NCI-H2107 treated with DMSO at 0.1 percent for 48 hours (cell line): ENCODE data around the gene TTC5.
"Not testable (repeated sequence)": the region's sequence is repeated elsewhere in the genome, so short reads cannot be mapped to it uniquely, and the experiment has no call there.

ENCODE experiments used
- DNase-seq: peaks from one replicate; lab custom pipeline; 2025; ENCODE audit not compliant: unreplicated experiment; lab: John Stamatoyannopoulos, UW

Gene TTC5

GRCh38 chr14:20306079-20306423, 300 bp upstream of the TTC5 start:
- DNase-seq, result no peak

DNA sequence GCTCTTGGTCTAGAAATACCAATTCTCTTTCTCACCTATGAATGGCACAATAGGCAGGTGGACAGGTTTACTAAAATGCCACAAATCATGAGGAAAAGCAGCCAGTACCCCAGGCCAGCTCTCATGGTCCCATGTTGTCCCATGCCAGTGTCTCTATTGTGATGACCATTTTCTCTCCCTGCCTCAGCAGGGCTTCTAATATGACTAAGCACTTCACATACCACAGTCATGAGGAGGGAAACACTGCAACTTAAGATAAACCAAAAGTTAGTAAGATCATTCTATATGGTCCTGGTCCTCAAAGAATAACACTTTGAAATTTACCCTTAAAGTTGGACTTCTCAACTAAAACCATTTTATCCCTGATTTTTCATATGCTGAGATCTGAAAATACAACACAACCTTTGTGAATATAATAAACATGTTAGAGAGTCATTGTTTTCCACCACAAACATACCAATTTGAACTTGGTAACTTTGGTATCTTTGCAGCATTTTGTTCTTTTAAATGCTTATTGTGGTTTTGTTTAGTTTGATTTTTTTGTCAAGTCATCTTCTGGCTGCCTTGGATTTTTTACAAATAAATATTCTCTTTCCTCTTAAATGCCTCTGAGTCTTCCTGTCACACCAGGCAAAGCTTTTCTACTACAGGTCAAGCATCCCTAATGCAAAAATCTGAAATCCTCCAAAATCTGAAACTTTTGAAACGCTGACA, 3.6 kb downstream of the TTC5 start:
- DNase-seq, result no peak

GRCh38 chr14:20295067-20295466, 10.7 kb downstream of the TTC5 start:
- DNase-seq, result no peak

DNA sequence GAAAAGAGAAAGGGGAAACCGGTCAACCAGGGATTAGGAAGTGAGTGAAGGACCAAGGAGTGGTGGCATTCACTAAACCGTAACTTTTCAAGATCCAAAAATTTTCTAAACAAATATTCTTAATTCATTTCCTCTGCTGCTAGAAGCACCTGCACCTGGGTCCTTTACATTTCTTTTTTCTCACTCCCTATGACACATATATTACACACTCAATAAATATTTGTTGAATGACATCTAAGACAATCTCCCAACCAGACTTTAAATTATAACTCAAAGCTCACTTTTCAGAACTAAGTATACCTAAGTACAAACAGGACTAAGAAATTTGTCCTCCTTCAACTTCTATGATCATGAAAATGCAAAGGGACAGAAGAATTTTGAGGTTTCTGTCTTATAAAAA, 11.1 kb downstream of the TTC5 start:
- no peak for DNase-seq

GRCh38 chr14:20281998-20282397, 23.8 kb downstream of the TTC5 start:
- not testable (repeated sequence) for DNase-seq

DNA sequence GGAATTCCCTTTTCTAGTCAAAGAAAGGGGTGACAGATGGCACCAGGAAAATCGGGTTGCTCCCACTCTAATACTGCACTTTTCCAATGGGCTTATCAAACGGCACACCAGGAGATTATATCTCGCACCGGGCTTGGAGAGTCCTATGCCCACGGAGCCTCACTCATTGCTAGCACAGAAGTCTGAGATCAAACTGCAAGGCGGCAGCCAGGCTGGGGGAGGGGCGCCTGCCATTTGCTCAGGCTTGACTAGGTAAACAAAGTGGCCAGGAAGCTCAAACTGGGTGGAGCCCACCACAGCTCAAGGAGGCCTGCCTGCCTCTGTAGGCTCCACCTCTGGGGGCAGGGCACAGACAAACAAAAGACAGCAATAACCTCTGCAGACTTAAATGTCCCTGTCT, 25.5 kb downstream of the TTC5 start:
- not testable (repeated sequence) for DNase-seq

DNA sequence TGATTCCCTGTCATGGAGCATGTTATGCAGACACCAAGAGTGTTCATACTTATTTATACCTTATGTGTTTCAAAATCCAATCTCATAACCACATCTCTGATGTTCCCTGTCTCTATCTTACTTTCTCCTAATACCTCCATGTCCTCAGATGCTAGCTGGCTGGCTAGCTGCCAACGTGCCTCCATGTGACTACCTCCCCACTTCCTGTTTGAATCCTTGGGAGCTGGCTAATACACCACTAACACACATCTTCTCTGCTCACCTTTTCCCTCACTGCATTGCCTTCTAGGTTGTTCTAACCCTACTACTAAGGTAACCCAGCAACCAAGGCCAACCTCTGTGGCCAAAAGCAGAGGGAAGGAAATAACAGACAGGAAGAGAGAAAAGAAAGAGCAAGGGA, 27.3 kb downstream of the TTC5 start:
- no peak for DNase-seq

DNA sequence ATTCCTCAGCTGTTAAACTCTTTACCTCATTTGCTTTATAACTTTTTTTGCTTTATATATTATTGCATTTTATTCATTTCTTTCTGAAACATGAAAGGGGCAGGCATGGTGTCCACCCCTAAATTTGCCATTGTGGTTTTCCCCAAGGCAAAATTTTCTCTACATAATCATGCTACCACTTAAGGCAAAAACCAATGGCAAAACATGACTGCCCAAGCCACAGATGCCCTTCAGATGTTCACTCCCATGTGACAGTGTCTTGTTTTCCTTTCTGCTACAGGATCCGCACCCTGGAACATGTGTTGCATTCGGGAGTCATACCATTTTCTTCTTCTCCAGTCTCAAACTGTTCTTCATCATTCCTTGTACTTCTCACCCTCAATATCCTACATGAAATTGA, 28.3 kb downstream of the TTC5 start:
- DNase-seq, result no peak

DNA sequence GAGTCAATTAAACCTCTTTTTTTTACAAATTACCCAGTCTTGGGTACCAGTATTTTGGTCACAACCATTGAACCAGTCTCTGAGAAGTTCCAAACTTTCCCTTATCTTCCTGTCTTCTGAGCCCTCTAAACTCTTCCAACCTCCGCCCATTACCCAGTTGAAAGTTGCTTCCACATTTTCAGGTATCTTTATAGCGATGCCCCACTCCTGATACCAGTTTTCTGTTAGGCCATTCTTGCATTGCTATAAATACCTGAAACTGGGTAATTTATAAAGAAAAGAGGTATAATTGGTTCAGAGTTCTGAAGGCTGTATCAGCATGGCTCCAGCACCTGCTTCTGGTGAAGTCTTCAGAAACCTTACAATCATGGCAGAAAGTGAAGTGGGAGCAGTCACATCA, 31.7 kb downstream of the TTC5 start:
- DNase-seq, result no peak

DNA sequence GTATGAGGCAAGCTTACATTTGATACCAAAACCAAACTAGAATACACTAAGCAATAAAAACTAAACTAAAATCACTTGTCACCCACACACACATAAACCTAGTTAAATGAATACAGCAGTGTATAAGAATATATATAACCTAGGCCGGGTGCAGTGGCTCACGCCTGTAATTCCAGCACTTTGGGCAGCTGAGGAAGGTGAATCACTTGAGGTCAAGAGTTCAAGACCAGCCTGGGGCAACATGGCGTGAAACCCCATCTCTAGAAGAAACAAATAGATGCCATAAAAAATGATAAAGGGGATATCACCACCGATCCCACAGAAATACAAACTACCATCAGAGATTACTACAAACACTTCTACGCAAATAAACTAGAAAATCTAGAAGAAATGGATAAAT, 41.4 kb downstream of the TTC5 start:
- DNase-seq, result not testable (repeated sequence)

DNA sequence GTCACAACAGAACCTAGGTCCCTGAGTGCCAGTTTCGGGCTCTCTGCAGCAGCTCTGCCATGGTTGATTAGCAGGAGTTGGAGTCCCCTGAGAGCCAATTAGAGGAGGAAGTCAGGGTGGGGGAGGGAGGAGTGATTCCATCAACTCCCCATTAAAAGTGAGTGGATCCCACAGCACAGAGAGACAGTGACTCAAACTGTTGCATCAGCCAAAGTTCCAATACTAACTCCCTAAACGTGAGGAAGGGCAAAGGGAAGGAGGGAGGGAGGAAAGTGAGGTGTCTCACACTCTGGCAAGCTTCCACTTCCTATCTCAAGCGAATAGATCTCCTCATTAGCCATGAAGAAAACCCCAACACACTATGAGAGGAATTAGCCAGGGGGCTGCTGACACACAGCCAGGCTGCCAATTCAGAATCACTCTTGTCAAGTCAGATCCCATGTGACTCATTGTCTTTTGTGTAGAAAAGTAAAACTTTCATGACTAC, 43.1 kb downstream of the TTC5 start:
- DNase-seq, result no peak

DNA sequence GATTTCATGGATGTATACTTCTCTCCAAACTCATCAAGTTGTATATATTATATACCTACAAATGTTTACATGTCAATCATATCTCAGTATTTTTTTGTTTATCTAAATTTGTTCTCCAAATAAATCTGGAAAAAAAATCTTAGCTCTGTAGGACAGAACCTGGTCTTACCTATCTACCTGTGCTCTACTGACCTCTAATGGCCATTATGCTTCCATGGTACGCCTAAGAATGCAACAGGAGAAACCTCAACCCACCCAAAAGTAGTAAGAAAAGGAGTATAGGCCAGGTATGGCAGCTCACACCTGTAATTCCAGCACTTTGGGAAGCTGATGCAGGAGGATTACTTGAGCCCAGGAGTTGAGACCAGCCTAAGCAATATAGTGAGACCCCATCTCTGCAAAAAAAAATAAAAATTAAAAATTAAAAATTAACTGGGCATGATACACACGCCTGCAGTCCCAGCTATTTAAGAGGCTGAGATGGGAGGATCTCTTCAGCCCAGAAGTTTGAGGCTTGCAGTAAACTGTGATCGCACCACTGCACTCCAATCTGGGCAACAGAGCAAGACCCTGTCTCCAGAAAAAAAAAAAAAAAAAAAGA, 58.0 kb downstream of the TTC5 start:
- peak; percentile 35 for DNase-seq
